H9 (cell line): Measurements from ENCODE around the gene CELA2A. TPM values are rescaled to one million over a fixed set of nuclear protein-coding genes. Genes with fewer than 3 reads are reported as not detected.
"Not testable (repeated sequence)": the region's sequence is repeated elsewhere in the genome, so short reads cannot be mapped to it uniquely, and the experiment has no call there.

Experiments used
- DNase-seq: peaks from one replicate; pipeline ENCODE4 v3.0.0-alpha.2; 2017
- H2AFZ ChIP-seq: one replicate; pipeline ENCODE4 v1.6.1; 2013; ENCODE audit warnings: mild to moderate bottlenecking, low read length, control low read depth, moderate library complexity
- H2AK5ac ChIP-seq: 2 replicates; pipeline ENCODE4 v1.6.1; 2013; ENCODE audit warnings: low read length, control low read depth, mixed read lengths; ENCODE audit not compliant: insufficient read length
- H2BK120ac ChIP-seq: one replicate; pipeline ENCODE4 v1.6.1; 2013; ENCODE audit warnings: low read depth, mild to moderate bottlenecking, low read length, control low read depth, inconsistent platforms; ENCODE audit not compliant: poor library complexity, severe bottlenecking
- H2BK12ac ChIP-seq: 2 replicates; pipeline ENCODE4 v1.6.1; 2013; ENCODE audit warnings: low read length, control low read depth, mixed read lengths, low read depth; ENCODE audit not compliant: insufficient read length
- H2BK15ac ChIP-seq: 2 replicates; pipeline ENCODE4 v1.6.1; 2013; ENCODE audit warnings: low read depth, low read length, control low read depth
- H2BK20ac ChIP-seq: one replicate; pipeline ENCODE4 v1.6.1; 2013; ENCODE audit warnings: low read depth, mild to moderate bottlenecking, low read length, control low read depth, inconsistent platforms; ENCODE audit not compliant: poor library complexity, severe bottlenecking
- H2BK5ac ChIP-seq: 2 replicates; pipeline ENCODE4 v1.6.1; 2013; ENCODE audit warnings: low read length, control low read depth, mixed read lengths; ENCODE audit not compliant: insufficient read length
- H3K14ac ChIP-seq: 2 replicates; pipeline ENCODE4 v1.6.1; 2013; ENCODE audit warnings: low read length, control low read depth; ENCODE audit not compliant: insufficient read depth
- H3K18ac ChIP-seq: 2 replicates; pipeline ENCODE4 v1.6.1; 2013; ENCODE audit warnings: low read depth, mild to moderate bottlenecking, mixed read lengths, low read length, control low read depth; ENCODE audit not compliant: insufficient read length
- H3K23ac ChIP-seq: 2 replicates; pipeline ENCODE4 v1.6.1; 2013; ENCODE audit warnings: low read length, control low read depth, mixed read lengths, low read depth; ENCODE audit not compliant: insufficient read length
- H3K23me2 ChIP-seq: 2 replicates; pipeline ENCODE4 v1.6.1; 2013; ENCODE audit warnings: low read depth, mild to moderate bottlenecking, mixed read lengths, low read length, control low read depth; ENCODE audit not compliant: insufficient read length, poor library complexity, severe bottlenecking
- H3K27ac ChIP-seq: 2 replicates; pipeline ENCODE4 v1.5.1; 2013; ENCODE audit warnings: low read length, control low read depth, mixed read lengths, low read depth; ENCODE audit not compliant: insufficient read length
- H3K27me3 ChIP-seq: 2 replicates; pipeline ENCODE4 v1.6.1; 2013; ENCODE audit warnings: low read length, control low read depth, inconsistent platforms; ENCODE audit not compliant: insufficient read depth
- H3K4ac ChIP-seq: 2 replicates; pipeline ENCODE4 v1.6.1; 2013; ENCODE audit warnings: low read depth, mild to moderate bottlenecking, control low read depth, inconsistent platforms, low read length, moderate library complexity
- H3K4me1 ChIP-seq: 2 replicates; pipeline ENCODE4 v1.6.1; 2013; ENCODE audit warnings: low read length, control low read depth, inconsistent platforms; ENCODE audit not compliant: insufficient read depth
- H3K4me2 ChIP-seq: 2 replicates; pipeline ENCODE4 v1.6.1; 2013; ENCODE audit warnings: low read length, control low read depth, mixed read lengths; ENCODE audit not compliant: insufficient read length, insufficient read depth
- H3K56ac ChIP-seq: 2 replicates; pipeline ENCODE4 v1.6.1; 2013; ENCODE audit warnings: low read depth, mild to moderate bottlenecking, mixed read lengths, low read length, control low read depth; ENCODE audit not compliant: insufficient read length
- H3K79me1 ChIP-seq: 2 replicates; pipeline ENCODE4 v1.6.1; 2013; ENCODE audit warnings: low read depth, mild to moderate bottlenecking, moderate library complexity, low read length, control low read depth, inconsistent platforms; ENCODE audit not compliant: insufficient read depth, poor library complexity, severe bottlenecking
- H3K79me2 ChIP-seq: 2 replicates; pipeline ENCODE4 v1.6.1; 2013; ENCODE audit warnings: low read length, control low read depth, inconsistent platforms; ENCODE audit not compliant: insufficient read depth
- H3K9ac ChIP-seq: 2 replicates; pipeline ENCODE4 v1.6.1; 2013; ENCODE audit warnings: low read length, control low read depth, mixed read lengths; ENCODE audit not compliant: insufficient read length; ENCODE audit errors: extremely low read depth
- H3K9me3 ChIP-seq: one replicate; pipeline ENCODE4 v1.6.1; 2013; ENCODE audit warnings: low read depth, low read length, inconsistent platforms; ENCODE audit not compliant: control insufficient read depth
- H3T11ph ChIP-seq: one replicate; pipeline ENCODE4 v1.6.1; 2013; ENCODE audit warnings: mild to moderate bottlenecking, low read length, control low read depth, inconsistent platforms
- H4K20me1 ChIP-seq: one replicate; pipeline ENCODE4 v1.6.1; 2013; ENCODE audit not compliant: control insufficient read depth, insufficient read length, insufficient read depth
- H4K5ac ChIP-seq: 2 replicates; pipeline ENCODE4 v1.6.1; 2013; ENCODE audit warnings: low read depth, mild to moderate bottlenecking, mixed read lengths, low read length, control low read depth; ENCODE audit not compliant: insufficient read length
- H4K8ac ChIP-seq: replicated peaks from 2 replicates; pipeline ENCODE4 v1.6.1; 2013; ENCODE audit warnings: low read length, control low read depth, mixed read lengths, low read depth; ENCODE audit not compliant: insufficient read length
- H4K91ac ChIP-seq: 2 replicates; pipeline ENCODE4 v1.6.1; 2013; ENCODE audit warnings: low read depth, mild to moderate bottlenecking, moderate library complexity, mixed read lengths, low read length, control low read depth; ENCODE audit not compliant: insufficient read length
- H3K27ac Mint-ChIP-seq, 3 experiments: 2 replicates in 2 of 3; 3 replicates in 1 of 3; pipeline ENCODE4 v1.8.0; 2020 to 2021; ENCODE audit warnings: mixed read lengths in 3 of 3, mild to moderate bottlenecking in 1 of 3, moderate library complexity in 1 of 3
- H3K27me3 Mint-ChIP-seq: 2 replicates; pipeline ENCODE4 v1.8.0; 2021; ENCODE audit warnings: low read depth, mild to moderate bottlenecking, moderate library complexity, mixed read lengths
- H3K36me3 Mint-ChIP-seq, 3 experiments: 2 replicates in 2 of 3; 3 replicates in 1 of 3; pipeline ENCODE4 v1.8.0; 2020 to 2021; ENCODE audit warnings: low read depth in 3 of 3, mixed read lengths in 3 of 3; ENCODE audit not compliant: insufficient read depth in 1 of 3
- H3K4me1 Mint-ChIP-seq, 2 experiments: 2 replicates each; pipeline ENCODE4 v1.8.0; 2020; ENCODE audit warnings: mixed read lengths in 2 of 2
- H3K4me3 Mint-ChIP-seq, 2 experiments: 2 replicates in 1 of 2; 3 replicates in 1 of 2; pipeline ENCODE4 v1.8.0; 2020 to 2021; ENCODE audit warnings: mild to moderate bottlenecking in 2 of 2, mixed read lengths in 2 of 2, moderate library complexity in 1 of 2
- H3K9me3 Mint-ChIP-seq, 2 experiments: 2 replicates in 1 of 2; 3 replicates in 1 of 2; pipeline ENCODE4 v1.8.0; 2020; ENCODE audit warnings: mild to moderate bottlenecking in 2 of 2, mixed read lengths in 2 of 2, moderate library complexity in 1 of 2
- CTCF ChIP-seq: fragments of 200-600 bp; sonication (generic); conservative IDR thresholded peaks from 3 replicates; pipeline ENCODE4 v1.8.0; 2021; ENCODE audit warnings: antibody characterized with exemption, mild to moderate bottlenecking
- WGBS: extraction: QIAGEN DNeasy Blood & Tissue Kit; methylation state at CpG from one replicate; pipeline ENCODE4 v1.1.7; 2013; ENCODE audit warnings: missing lambda C conversion rate, low lambda C conversion rate, mixed read lengths; ENCODE audit not compliant: insufficient read length; ENCODE audit errors: extremely low coverage; 5-methylcytosine and 5-hydroxymethylcytosine counted together
- total RNA-seq: library from RNA; stranded (reverse); gene quantifications from 2 replicates; pipeline ENCODE4 v1.2.1, GENCODE V29; 2021

Gene CELA2A
- total RNA-seq, 1 experiment from 2014 or later, result not detected

DNA sequence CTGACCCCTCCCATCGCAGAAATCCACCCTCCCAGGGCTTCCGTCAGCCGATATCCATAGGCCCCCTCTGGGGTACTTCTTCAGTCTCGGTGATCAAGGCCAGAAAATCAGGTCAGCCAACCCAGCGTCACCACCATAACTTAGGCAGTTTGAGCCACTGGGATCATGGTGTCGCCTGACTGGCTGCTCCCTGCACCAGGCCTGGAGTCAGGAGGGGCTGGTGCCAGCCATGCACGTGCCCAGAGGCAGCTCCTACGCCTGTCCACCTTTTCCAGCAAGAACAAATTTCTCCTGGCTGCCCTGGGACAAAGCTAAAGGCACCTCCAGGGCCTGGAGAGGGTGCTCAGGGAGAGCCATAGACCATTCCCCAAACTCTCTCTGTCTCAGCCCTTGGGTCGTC is 23.1 kb upstream of the CELA2A start:
- Histone ChIP-seq H2BK15ac (no peak overlapping the region), H4K8ac (no peak overlapping the region), H3K27ac (no peak overlapping the region), H3K27me3 (no peaks in the 10 kb centered on the region), H4K20me1 (no peaks in the 10 kb centered on the region), H2BK12ac (no peak overlapping the region), H2BK20ac (no peak overlapping the region), H3K79me1 (no peaks in the 10 kb centered on the region), H2AK5ac (no peak overlapping the region), H3K23me2 (no peaks in the 10 kb centered on the region), H3K4ac (no peak overlapping the region), H3K9me3 (no peaks in the 10 kb centered on the region), H4K91ac (no peak overlapping the region), H2BK5ac (no peak overlapping the region), H2AFZ (no peak overlapping the region), H2BK120ac (no peak overlapping the region), H3K79me2 (no peaks in the 10 kb centered on the region), H3K4me1 (no peaks in the 10 kb centered on the region), H3T11ph (no peak overlapping the region), H3K23ac (no peak overlapping the region), H4K5ac (no peak overlapping the region), H3K18ac (no peak overlapping the region), H3K56ac (no peak overlapping the region), H3K9ac (no peak overlapping the region), H3K14ac (no peak overlapping the region; the same call in 1 of the 2 replicates), H3K4me2 (no peak overlapping the region)
- Mint-ChIP-seq H3K4me1 (peaks cover 5 to 14% of the 10 kb centered on the region in 2 experiments), H3K36me3 (no peaks in the 10 kb centered on the region), H3K27ac (0 out of 7 replicates have a peak overlapping the region, but pooled peaks of 1 of the 3 experiments have one; percentile 16), H3K27me3 (peaks cover 2% of the 10 kb centered on the region), H3K4me3 (no peak overlapping the region), H3K9me3 (no peaks in the 10 kb centered on the region; a peak in 1 of 5 replicates)
- no CpG with 5 or more reads among the region's 9 CpGs for WGBS
- DNase-seq, result no peak
- TF ChIP-seq CTCF, result no peak

DNA sequence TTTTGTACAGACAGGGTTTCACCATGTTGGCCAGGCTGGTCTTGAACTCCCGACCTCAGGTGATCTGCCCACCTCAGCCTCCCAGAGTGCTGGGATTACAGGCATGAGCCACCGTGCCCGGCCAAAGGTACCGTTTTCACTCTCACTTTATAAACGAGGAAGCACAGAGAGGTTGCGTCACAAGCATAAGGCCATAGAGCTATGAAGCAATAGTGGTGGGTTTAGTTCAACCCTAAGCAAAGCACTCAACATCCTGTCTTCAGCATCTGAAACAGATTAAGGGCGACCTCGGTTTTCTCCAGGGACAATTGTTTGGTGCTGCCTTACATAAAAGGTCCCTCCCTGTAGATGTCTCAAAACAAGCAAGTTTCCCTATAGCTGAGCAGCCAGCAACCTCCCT is 21.8 kb upstream of the CELA2A start:
- not testable (repeated sequence) for H3K56ac ChIP-seq, H2AFZ ChIP-seq, H2AK5ac ChIP-seq, H3T11ph ChIP-seq, H2BK15ac ChIP-seq, H2BK120ac ChIP-seq, H3K79me1 ChIP-seq, H3K27ac ChIP-seq, H3K36me3 Mint-ChIP-seq, H3K14ac ChIP-seq, H2BK20ac ChIP-seq, H3K9me3 ChIP-seq, H3K9me3 Mint-ChIP-seq, H3K27me3 ChIP-seq, H3K79me2 ChIP-seq, H3K9ac ChIP-seq, H4K91ac ChIP-seq, H4K8ac ChIP-seq, H3K27me3 Mint-ChIP-seq, H4K20me1 ChIP-seq, H3K4me1 ChIP-seq, H2BK12ac ChIP-seq, H3K18ac ChIP-seq, DNase-seq, H2BK5ac ChIP-seq, H3K4me2 ChIP-seq, H3K23ac ChIP-seq, H4K5ac ChIP-seq, H3K4ac ChIP-seq, H3K23me2 ChIP-seq, H3K4me3 Mint-ChIP-seq
- H3K4me1 Mint-ChIP-seq, result peaks cover 5 to 14% of the 10 kb centered on the region in 2 experiments
- peak overlapping the region in 1 of 3 experiments; percentile 34; a peak in 1 of 7 replicates for H3K27ac Mint-ChIP-seq
- WGBS, result no CpG with 5 or more reads among the region's 8 CpGs
